B cell (primary cell): ENCODE measurements around the gene MIOS. TPM values are rescaled to one million over a fixed set of nuclear protein-coding genes. Genes with fewer than 3 reads are reported as not detected.

Experiments
- ATAC-seq: fragments of 200-7000 bp; cut with Tn5 transposase; one replicate; pipeline ENCODE4 v1.10.0; 2021; ENCODE audit warnings: low read depth, mild to moderate bottlenecking, moderate number of reproducible peaks, moderate library complexity
- CTCF ChIA-PET: fragments of 350-600 bp; sonication (Branson Sonifier 250); formaldehyde crosslinking; loops from one replicate; lab custom pipeline; 2021; ENCODE audit warnings: antibody characterized with exemption, inconsistent platforms; lab: Charles Lee
- POLR2A ChIA-PET: fragments of 350-600 bp; sonication (Branson Sonifier 250); formaldehyde crosslinking; loops from one replicate; lab custom pipeline; 2021; ENCODE audit warnings: antibody characterized with exemption; lab: Charles Lee
- DNase-seq: peaks from one replicate; pipeline ENCODE4 v3.0.0; 2013
- H2AFZ ChIP-seq: 2 replicates; pipeline ENCODE4 v1.6.1; 2012; ENCODE audit warnings: mild to moderate bottlenecking, low read depth, low read length; ENCODE audit not compliant: insufficient read depth, poor library complexity, severe bottlenecking
- H3K27ac ChIP-seq, 2 donors: 1 replicate in 1 of 2; 2 replicates in 1 of 2; pipeline ENCODE4 v1.5.1; 2012 to 2013; ENCODE audit warnings: low read length in 2 of 2, mild to moderate bottlenecking in 2 of 2, moderate library complexity in 1 of 2
- H3K27me3 ChIP-seq, 4 experiments: fragments of 200-600 bp in 1 of 4; sonication (generic) in 1 of 4; replicated peaks in 1 of 4; 1 replicate in 2 of 4; 2 replicates in 2 of 4; pipeline versions ENCODE4 v1.6.1 to v1.7.0; 2013 to 2016; ENCODE audit warnings: low read length in 3 of 4, mild to moderate bottlenecking in 2 of 4, mixed read lengths in 1 of 4, moderate library complexity in 1 of 4; ENCODE audit not compliant: insufficient read depth in 4 of 4, control insufficient read depth in 3 of 4; ENCODE audit errors: control extremely low read depth in 1 of 4
- H3K36me3 ChIP-seq, 2 experiments: replicated peaks in 1 of 2; 1 replicate in 1 of 2; 2 replicates in 1 of 2; pipeline versions ENCODE4 v1.6.1 to v1.7.1; 2013; ENCODE audit warnings: low read length in 1 of 2; ENCODE audit not compliant: insufficient read depth in 2 of 2, control insufficient read depth in 1 of 2; ENCODE audit errors: control extremely low read depth in 1 of 2, extremely low read depth in 1 of 2
- H3K4me1 ChIP-seq, 2 donors: fragments of 200-600 bp in 1 of 2; sonication (generic) in 1 of 2; 1 replicate in 1 of 2; 2 replicates in 1 of 2; pipeline versions ENCODE4 v1.5.1 to v1.6.1; 2013 to 2017; ENCODE audit warnings: low read length in 2 of 2; ENCODE audit not compliant: control insufficient read depth in 2 of 2, insufficient read depth in 2 of 2
- H3K4me2 ChIP-seq: replicated peaks from 2 replicates; pipeline ENCODE3; 2012; ENCODE audit warnings: mild to moderate bottlenecking, low read depth, low read length; ENCODE audit not compliant: poor library complexity, severe bottlenecking
- H3K4me3 ChIP-seq, 5 experiments: fragments of 200-600 bp in 1 of 5; sonication (generic) in 1 of 5; 1 replicate in 3 of 5; 2 replicates in 2 of 5; pipeline versions ENCODE4 v1.5.1 to v1.7.0; 2011 to 2016; ENCODE audit warnings: low read length in 4 of 5, mild to moderate bottlenecking in 4 of 5, low read depth in 2 of 5, control low read depth in 1 of 5, moderate library complexity in 1 of 5; ENCODE audit not compliant: insufficient read depth in 1 of 5; ENCODE audit errors: control extremely low read depth in 1 of 5, extremely low read depth in 1 of 5
- H3K79me2 ChIP-seq: fragments of 200-600 bp; sonication (generic); one replicate; pipeline ENCODE4 v1.6.0; 2016; ENCODE audit warnings: low read length; ENCODE audit not compliant: control insufficient read depth, insufficient read depth
- H3K9ac ChIP-seq: fragments of 200-600 bp; sonication (generic); 2 replicates; pipeline ENCODE4 v1.6.1; 2017; ENCODE audit warnings: mild to moderate bottlenecking, low read length, moderate library complexity
- H3K9me3 ChIP-seq, 3 donors: one replicate each; pipeline versions ENCODE4 v1.6.1 to v1.7.1; 2013; ENCODE audit warnings: low read length in 2 of 3; ENCODE audit not compliant: control insufficient read depth in 2 of 3, insufficient read depth in 1 of 3; ENCODE audit errors: control extremely low read depth in 1 of 3
- H4K20me1 ChIP-seq: 2 replicates; pipeline ENCODE4 v1.6.0; 2012; ENCODE audit warnings: mild to moderate bottlenecking, low read length; ENCODE audit not compliant: insufficient read depth, control insufficient read depth, poor library complexity, severe bottlenecking
- H3K27ac Mint-ChIP-seq: one replicate; pipeline ENCODE4 v1.8.0; 2021; ENCODE audit warnings: mixed read lengths
- H3K27me3 Mint-ChIP-seq: one replicate; pipeline ENCODE4 v1.8.0; 2021; ENCODE audit warnings: mixed read lengths
- H3K4me1 Mint-ChIP-seq: one replicate; pipeline ENCODE4 v1.8.0; 2021; ENCODE audit warnings: mixed read lengths
- H3K4me3 Mint-ChIP-seq: one replicate; pipeline ENCODE4 v1.8.0; 2021; ENCODE audit warnings: mixed read lengths
- H3K9me3 Mint-ChIP-seq: one replicate; pipeline ENCODE4 v1.8.0; 2022; ENCODE audit warnings: mixed read lengths; ENCODE audit not compliant: insufficient read depth
- CTCF ChIP-seq: fragments of 200-600 bp; IDR thresholded peaks from one replicate; pipeline ENCODE4 v1.8.0; 2022; ENCODE audit warnings: antibody characterized with exemption, mild to moderate bottlenecking
- EZH2 ChIP-seq: IDR thresholded peaks from 2 replicates; pipeline ENCODE4 v1.6.1; 2012; ENCODE audit warnings: borderline replicate concordance, low read depth, mild to moderate bottlenecking, moderate library complexity, low read length; ENCODE audit not compliant: insufficient read depth, poor library complexity, severe bottlenecking
- WGBS: methylation state at CpG from one replicate; pipeline ENCODE4 v1.1.5; 2013; ENCODE audit warnings: missing lambda C conversion rate; ENCODE audit not compliant: insufficient coverage; 5-methylcytosine and 5-hydroxymethylcytosine counted together
- intact Hi-C: fragments of 100-400 bp; cut with micrococcal nuclease; formaldehyde crosslinking; loops from one replicate; pipeline ENCODE4 v1.10.0; 2022
- polyA minus RNA-seq: library from RNA; depleted of rRNA, polyadenylated mRNA; stranded (reverse); fragments of >200 nt; gene quantifications from 2 replicates; pipeline ENCODE4 v1.2.3, GENCODE V29; 2012
- polyA plus RNA-seq: library from polyadenylated mRNA; depleted of rRNA; stranded (reverse); fragments of >200 nt; gene quantifications from 2 replicates; pipeline ENCODE4 v1.2.3, GENCODE V29; 2012
- total RNA-seq, 2 donors: library from RNA; stranded (reverse); fragments of 120-200 nt in 1 of 2; gene quantifications; 1 replicate in 1 of 2; 2 replicates in 1 of 2; pipeline versions ENCODE4 v1.2.3 to v1.2.4, GENCODE V29; 2013 to 2022

The MIOS gene
- total RNA-seq (48.7 and 50.1 TPM in 2 replicates), polyA plus RNA-seq (28.9 and 43.6 TPM in 2 replicates), polyA minus RNA-seq (66.4 and 72.3 TPM in 2 replicates)
- 62.4 TPM for total RNA-seq (2013)

GRCh38 chr7:7566651-7567611 is at the start of gene MIOS:
TSS of gene MIOS (plus strand) at chr7:7566884. CDS start at chr7:7572476, 5,592 bp downstream.
- TF ChIP-seq EZH2 (no peak), CTCF (no peak)

More at GRCh38 chr7:7566651-7567611, at the start of gene MIOS:
- no peaks in the 10 kb centered on the region for H4K20me1 ChIP-seq
- under 1% methylated on average over 89 of the region's 96 CpGs for WGBS
- no peaks in the 10 kb centered on the region for H3K27me3 ChIP-seq
- H3K9me3 ChIP-seq: no peaks in the 10 kb centered on the region
- Mint-ChIP-seq H3K4me3 (peak within 1 kb of the TSS; percentile 83), H3K27me3 (no peaks in the 10 kb centered on the region), H3K9me3 (no peaks in the 10 kb centered on the region), H3K4me1 (peaks cover 35% of the 10 kb centered on the region), H3K27ac (peak within 1 kb of the TSS; percentile 90)
- POLR2A ChIA-PET: interaction anchor here (0.7 kb wide), 1 partner anchor 73 kb away, joined by 3 read pairs; the partner anchor contains the start of gene UMAD1
- peak; percentile 92 for DNase-seq
- ATAC-seq: peak; percentile 85
- intact Hi-C loops: loop anchor here (1.0 to 2.0 kb wide), 2 partner anchors 73 to 408 kb away; partner anchors contain the start of gene UMAD1
- CTCF ChIA-PET: no interaction called here
- peak within 1 kb of the TSS; percentile 93 to 99 for H3K27ac ChIP-seq
- peak within 1 kb of the TSS; percentile 87 for H2AFZ ChIP-seq
- H3K9ac ChIP-seq: peak within 1 kb of the TSS; percentile 90
- H3K4me1 ChIP-seq: peaks cover 41 to 44% of the 10 kb centered on the region in 2 donors
- H3K4me3 ChIP-seq: peak within 1 kb of the TSS; percentile 65 to 94 (median 81)
- no peaks in the 10 kb centered on the region for H3K36me3 ChIP-seq
- H3K79me2 ChIP-seq: peaks cover 59% of the 10 kb centered on the region
- H3K4me2 ChIP-seq: peak within 1 kb of the TSS; percentile 72
